Esophagus (tissue), 2 donors: ENCODE results near the gene CDRT15. TPM values are rescaled to one million over a fixed set of nuclear protein-coding genes. Genes with fewer than 3 reads are reported as not detected.
"Not testable (repeated sequence)": the region's sequence is repeated elsewhere in the genome, so short reads cannot be mapped to it uniquely, and the experiment has no call there.

Experiments used
- H3K27ac ChIP-seq, 2 donors: one replicate each; pipeline ENCODE4 v1.5.1; 2013; ENCODE audit warnings: low read depth in 2 of 2, mild to moderate bottlenecking in 2 of 2, inconsistent platforms in 1 of 2, low read length in 1 of 2, moderate library complexity in 1 of 2
- H3K27me3 ChIP-seq, 2 donors: one replicate each; pipeline ENCODE4 v1.6.1; 2013; ENCODE audit warnings: low read length in 2 of 2, control low read depth in 1 of 2, mild to moderate bottlenecking in 1 of 2; ENCODE audit not compliant: insufficient read depth in 2 of 2, control insufficient read depth in 1 of 2
- H3K36me3 ChIP-seq, 2 donors: one replicate each; pipeline ENCODE4 v1.6.1; 2013; ENCODE audit warnings: low read length in 1 of 2; ENCODE audit not compliant: control insufficient read depth in 2 of 2, insufficient read depth in 2 of 2
- H3K4me1 ChIP-seq, 2 donors: one replicate each; pipeline ENCODE4 v1.6.1; 2013; ENCODE audit warnings: low read length in 1 of 2; ENCODE audit not compliant: control insufficient read depth in 2 of 2, insufficient read depth in 2 of 2
- H3K4me3 ChIP-seq, 2 donors: one replicate each; pipeline ENCODE4 v1.5.1; 2013; ENCODE audit warnings: low read length in 2 of 2, mild to moderate bottlenecking in 2 of 2, low read depth in 1 of 2, moderate library complexity in 1 of 2
- H3K9me3 ChIP-seq, 2 donors: one replicate each; pipeline ENCODE4 v1.6.1; 2013; ENCODE audit warnings: mild to moderate bottlenecking in 2 of 2, low read depth in 1 of 2, low read length in 1 of 2, moderate library complexity in 1 of 2; ENCODE audit not compliant: control insufficient read depth in 2 of 2, insufficient read depth in 1 of 2
- WGBS, 2 donors: extraction: QIAGEN DNeasy Blood & Tissue Kit; methylation state at CpG; one replicate each; pipeline ENCODE4 v1.1.7; 2013; 5-methylcytosine and 5-hydroxymethylcytosine counted together
- polyA plus RNA-seq, 2 donors: library from polyadenylated mRNA; stranded (reverse); fragments of 200-250 nt; gene quantifications; one replicate each; pipeline ENCODE4 v1.2.3, GENCODE V29; 2013
- donor health status: healthy with polysubstance abuse.
- donor health status: Bipolar disorder and iron deficiency.

CDRT15 gene
- polyA plus RNA-seq, 2 donors: not detected

DNA sequence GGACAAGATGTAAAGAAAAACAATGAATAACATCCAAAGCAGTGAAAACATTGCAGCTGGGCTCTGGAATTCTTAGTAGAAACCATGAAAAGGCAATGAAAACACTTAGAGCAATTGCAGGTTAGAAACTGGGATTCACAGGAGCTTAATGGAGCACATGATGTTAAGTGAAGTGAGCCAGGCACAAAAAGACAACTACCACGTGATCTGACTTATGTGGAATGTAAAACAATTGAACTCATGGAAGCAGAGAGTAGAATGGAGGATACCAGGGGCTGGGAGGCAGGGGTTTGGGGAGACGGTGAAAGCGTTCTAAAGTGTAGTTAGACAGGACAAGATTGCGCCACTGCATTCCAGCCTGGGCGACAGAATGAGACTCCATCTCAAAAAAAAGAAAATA lies 2.6 kb upstream of the CDRT15 start:
- H3K4me3 ChIP-seq, H3K36me3 ChIP-seq, H3K9me3 ChIP-seq, H3K27me3 ChIP-seq, H3K27ac ChIP-seq, H3K4me1 ChIP-seq: not testable (repeated sequence)
- WGBS, 2 donors: 100% methylated on average over 2 of the region's 5 CpGs

- H3K27me3 ChIP-seq, H3K27ac ChIP-seq, H3K4me1 ChIP-seq, H3K4me3 ChIP-seq, H3K9me3 ChIP-seq, H3K36me3 ChIP-seq: not testable (repeated sequence)
- WGBS, 2 donors: 71 to 74% methylated on average over 7 to 9 of the region's 9 CpGs
These were observed 630 bp downstream of the CDRT15 start for GRCh38 chr17:14236032-14236431.

- not testable (repeated sequence) for H3K9me3 ChIP-seq, H3K27me3 ChIP-seq, H3K4me1 ChIP-seq, H3K27ac ChIP-seq, H3K36me3 ChIP-seq, H3K4me3 ChIP-seq
- WGBS, 2 donors: 79 to 95% methylated on average over 2 of the region's 2 CpGs
These were observed 1.6 kb downstream of the CDRT15 start for GRCh38 chr17:14235047-14235446.

DNA sequence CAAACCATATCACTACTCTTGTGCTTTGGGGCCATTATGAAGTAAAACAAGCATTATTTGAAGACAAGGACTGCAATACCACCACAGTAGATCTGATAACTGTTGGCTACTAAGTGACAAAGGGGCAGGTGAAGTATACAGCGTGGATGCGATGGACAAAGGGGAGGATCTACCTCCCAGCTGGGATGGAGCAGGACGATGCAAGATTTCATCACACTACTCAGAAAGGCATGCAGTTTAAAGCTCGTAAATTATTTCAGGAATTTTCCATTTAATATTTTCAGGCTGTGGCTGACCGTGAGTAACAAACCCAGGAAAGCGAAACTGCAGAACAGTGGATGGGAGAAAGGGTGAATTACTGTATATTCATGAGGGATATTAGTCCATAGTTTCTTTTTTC lies 5.5 kb downstream of the CDRT15 start:
- not testable (repeated sequence) for H3K9me3 ChIP-seq, H3K4me3 ChIP-seq, H3K27ac ChIP-seq, H3K4me1 ChIP-seq, H3K27me3 ChIP-seq, H3K36me3 ChIP-seq
- 91 to 93% methylated on average over 4 of the region's 6 CpGs for WGBS, 2 donors

- 64 to 68% methylated on average over 4 of the region's 4 CpGs for whole genome bisulfite sequencing, 2 donors
- Histone ChIP-seq H3K4me3 (no peak overlapping the region), H3K9me3 (no peaks in the 10 kb centered on the region), H3K4me1 (no peaks in the 10 kb centered on the region), H3K27me3 (no peaks in the 10 kb centered on the region), H3K27ac (no peak overlapping the region), H3K36me3 (no peaks in the 10 kb centered on the region)
These were observed 7.8 kb downstream of the CDRT15 start for GRCh38 chr17:14228903-14229302.

DNA sequence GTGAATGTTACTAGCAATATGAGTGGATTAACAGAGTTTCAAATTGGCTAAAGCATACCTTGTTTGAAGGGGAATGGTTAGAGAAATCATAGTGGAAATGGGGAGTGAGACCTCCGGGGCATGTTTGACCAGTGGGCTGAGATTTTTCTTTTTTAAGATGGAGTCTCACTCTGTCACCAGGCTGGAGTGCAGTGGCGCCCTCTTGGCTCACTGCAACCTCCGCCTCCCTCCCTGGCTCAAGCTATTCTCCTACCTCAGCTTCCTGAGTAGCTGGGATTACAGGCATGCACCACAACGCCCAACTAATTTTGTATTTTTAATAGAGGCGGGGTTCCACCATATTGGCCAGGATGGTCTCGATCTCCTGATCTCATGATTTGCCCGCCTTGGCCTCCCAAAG lies 9.6 kb downstream of the CDRT15 start:
- WGBS, 2 donors: 96% methylated on average over 7 of the region's 7 CpGs
- no peak overlapping the region for H3K4me3 ChIP-seq

DNA sequence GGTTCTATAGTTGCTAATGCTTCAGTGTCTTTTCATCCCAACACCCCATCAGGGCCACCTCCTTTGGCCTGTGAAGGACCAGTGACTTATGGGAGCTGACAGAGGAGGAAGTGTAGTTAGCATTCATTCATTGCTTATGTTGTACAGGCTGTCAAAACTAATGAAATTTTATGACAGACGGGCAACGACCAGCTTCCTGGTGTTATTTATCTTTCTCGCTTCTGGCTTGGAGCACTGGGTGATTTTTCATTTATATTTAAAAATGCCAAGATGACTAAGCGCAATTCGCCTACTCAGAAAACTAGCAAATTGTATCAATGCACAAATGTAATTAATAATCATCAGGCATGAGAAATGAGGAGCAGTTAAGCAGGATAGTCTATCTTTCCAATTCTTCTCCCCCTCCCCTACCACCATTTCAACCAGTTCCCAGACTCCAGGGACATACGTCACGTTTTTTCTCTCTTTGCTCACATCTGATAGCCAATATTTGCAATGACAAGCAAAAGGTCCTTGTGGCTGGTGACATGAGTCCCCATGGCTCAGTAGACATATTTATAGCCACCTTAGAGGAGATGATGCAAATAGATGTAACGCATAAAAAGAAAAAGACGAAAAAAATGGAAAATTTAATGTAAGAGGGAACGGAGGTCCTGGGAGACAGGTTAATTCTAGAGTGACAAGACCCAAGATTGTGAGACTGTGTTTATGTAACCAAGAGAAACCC lies 11.2 kb downstream of the CDRT15 start:
- Histone ChIP-seq H3K36me3 (no peaks in the 10 kb centered on the region), H3K4me3 (no peak overlapping the region), H3K27me3 (no peaks in the 10 kb centered on the region), H3K4me1 (no peaks in the 10 kb centered on the region), H3K9me3 (no peaks in the 10 kb centered on the region), H3K27ac (no peak overlapping the region)
- 61 to 62% methylated on average over 10 of the region's 10 CpGs for WGBS, 2 donors

More for the DNA sequence above, 9.6 kb downstream of the CDRT15 start:
- no peaks in the 10 kb centered on the region for H3K27me3 ChIP-seq
- no peak overlapping the region for H3K27ac ChIP-seq
- no peaks in the 10 kb centered on the region for H3K9me3 ChIP-seq
- no peaks in the 10 kb centered on the region for H3K4me1 ChIP-seq
- H3K36me3 ChIP-seq: no peaks in the 10 kb centered on the region

- Histone ChIP-seq H3K4me3 (no peak overlapping the region), H3K36me3 (no peaks in the 10 kb centered on the region), H3K4me1 (no peaks in the 10 kb centered on the region), H3K9me3 (no peaks in the 10 kb centered on the region), H3K27ac (no peak overlapping the region), H3K27me3 (no peaks in the 10 kb centered on the region)
- WGBS, 2 donors: 54 to 67% methylated on average over 4 of the region's 4 CpGs
These were observed 14.1 kb downstream of the CDRT15 start for GRCh38 chr17:14222611-14223010.

DNA sequence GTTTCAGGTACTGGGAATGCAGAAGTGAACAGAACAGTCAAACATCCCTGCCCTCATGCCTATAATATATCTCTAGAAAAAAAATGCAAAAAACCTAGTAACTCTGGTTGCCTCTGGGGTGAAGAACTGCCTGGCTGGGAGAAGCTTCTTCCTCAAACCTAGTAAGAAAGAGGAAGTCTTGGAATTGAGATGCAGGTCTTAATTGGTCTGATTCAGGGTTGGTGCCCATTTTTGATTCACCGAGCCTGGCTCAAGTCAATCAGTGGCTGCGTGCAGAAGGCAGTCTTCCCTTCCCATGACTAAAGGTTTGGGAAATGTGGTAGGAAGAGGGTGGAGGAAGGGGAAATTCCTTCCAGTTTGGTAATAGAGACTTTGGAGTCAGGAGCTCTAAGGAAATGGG lies 22.4 kb downstream of the CDRT15 start:
- Histone ChIP-seq H3K4me3 (no peak overlapping the region), H3K36me3 (no peaks in the 10 kb centered on the region), H3K9me3 (peaks cover 0 to 2% of the 10 kb centered on the region in 2 donors), H3K4me1 (no peaks in the 10 kb centered on the region), H3K27me3 (no peaks in the 10 kb centered on the region), H3K27ac (no peak overlapping the region)
- WGBS, 2 donors: 91% methylated on average over 2 of the region's 2 CpGs

DNA sequence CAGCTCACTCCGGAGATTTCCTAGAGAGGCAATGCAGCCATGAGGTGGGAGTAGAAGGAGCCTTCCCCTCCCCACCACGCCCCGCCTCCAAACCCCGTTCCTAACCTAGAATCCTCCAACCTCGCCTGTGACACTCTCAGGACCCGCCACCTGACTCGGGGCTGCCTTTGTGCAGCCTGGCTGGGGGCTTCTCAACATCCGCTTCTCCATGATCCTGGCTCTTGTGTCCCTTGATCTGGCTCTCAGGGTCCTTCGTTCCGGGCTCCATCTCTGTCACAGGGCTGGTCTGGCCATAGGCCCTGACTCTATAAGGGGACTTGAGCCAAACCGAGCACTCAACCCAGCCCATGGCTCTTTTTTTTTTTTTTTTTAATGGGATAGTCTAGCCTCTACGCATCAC lies 24.3 kb downstream of the CDRT15 start:
- peaks cover 0 to 3% of the 10 kb centered on the region in 2 donors for H3K36me3 ChIP-seq
- no peaks in the 10 kb centered on the region for H3K4me1 ChIP-seq
- WGBS, 2 donors: 94 to 99% methylated on average over 11 of the region's 12 CpGs
- no peak overlapping the region for H3K27ac ChIP-seq
- H3K9me3 ChIP-seq: peaks cover 0 to 2% of the 10 kb centered on the region in 2 donors
- H3K4me3 ChIP-seq: no peak overlapping the region
- H3K27me3 ChIP-seq: no peaks in the 10 kb centered on the region
